Central memory CD8-positive, alpha-beta T cell (primary cell): Measurements from ENCODE around the gene LPP.

ENCODE experiments used
- ATAC-seq: fragments of 150-1000 bp; cut with Tn5 transposase; replicated peaks from 2 replicates; pipeline ENCODE4 v1.10.0; 2022; ENCODE audit warnings: mild to moderate bottlenecking, moderate FRiP score, moderate number of reproducible peaks; ENCODE audit not compliant: poor library complexity, severe bottlenecking; ENCODE audit errors: extremely low read depth
- DNase-seq, 2 donors: peaks; one replicate each; pipeline ENCODE4 v3.0.0; 2021; ENCODE audit warnings: low spot score in 2 of 2
- H3K27ac Mint-ChIP-seq: one replicate; pipeline ENCODE4 v1.8.0; 2022; ENCODE audit warnings: low read depth, mild to moderate bottlenecking, moderate library complexity, mixed read lengths
- H3K27me3 Mint-ChIP-seq: one replicate; pipeline ENCODE4 v1.8.0; 2022; ENCODE audit warnings: mixed read lengths
- H3K36me3 Mint-ChIP-seq: one replicate; pipeline ENCODE4 v1.8.0; 2022; ENCODE audit warnings: mild to moderate bottlenecking, moderate library complexity, mixed read lengths; ENCODE audit not compliant: insufficient read depth
- H3K4me1 Mint-ChIP-seq: one replicate; pipeline ENCODE4 v1.8.0; 2022; ENCODE audit warnings: mixed read lengths
- H3K4me3 Mint-ChIP-seq: one replicate; pipeline ENCODE4 v1.8.0; 2022; ENCODE audit warnings: mild to moderate bottlenecking, moderate library complexity, mixed read lengths
- H3K9me3 Mint-ChIP-seq: one replicate; pipeline ENCODE4 v1.8.0; 2022; ENCODE audit warnings: mixed read lengths

Gene LPP

GRCh38 chr3:188303286-188303799 is 149.4 kb downstream of the LPP start:
- H3K27me3 Mint-ChIP-seq = no peaks in the 10 kb centered on the region
- DNase-seq = no peak
- no peaks in the 10 kb centered on the region for H3K9me3 Mint-ChIP-seq
- H3K4me3 Mint-ChIP-seq = no peak overlapping the region
- ATAC-seq = no peak
- no peak overlapping the region for H3K27ac Mint-ChIP-seq
- H3K4me1 Mint-ChIP-seq = peaks cover 27% of the 10 kb centered on the region
- H3K36me3 Mint-ChIP-seq = peaks cover 3% of the 10 kb centered on the region

GRCh38 chr3:188303823-188304222 is 149.9 kb downstream of the LPP start:
- no peaks in the 10 kb centered on the region for H3K27me3 Mint-ChIP-seq
- no peak overlapping the region for H3K27ac Mint-ChIP-seq
- no peak for DNase-seq
- no peaks in the 10 kb centered on the region for H3K9me3 Mint-ChIP-seq
- H3K4me1 Mint-ChIP-seq = peaks cover 22% of the 10 kb centered on the region
- peaks cover 3% of the 10 kb centered on the region for H3K36me3 Mint-ChIP-seq
- ATAC-seq = no peak
- no peak overlapping the region for H3K4me3 Mint-ChIP-seq

GRCh38 chr3:188304501-188304900 is 150.5 kb downstream of the LPP start:
- H3K9me3 Mint-ChIP-seq = no peaks in the 10 kb centered on the region
- no peak overlapping the region for H3K27ac Mint-ChIP-seq
- H3K27me3 Mint-ChIP-seq = no peaks in the 10 kb centered on the region
- H3K36me3 Mint-ChIP-seq = peaks cover 3% of the 10 kb centered on the region
- H3K4me3 Mint-ChIP-seq = no peak overlapping the region
- DNase-seq (no peak), ATAC-seq (no peak)
- peaks cover 21% of the 10 kb centered on the region for H3K4me1 Mint-ChIP-seq

GRCh38 chr3:188305220-188305619 is 151.3 kb downstream of the LPP start:
- Mint-ChIP-seq H3K27ac (no peak overlapping the region), H3K4me3 (no peak overlapping the region), H3K4me1 (peaks cover 26% of the 10 kb centered on the region), H3K36me3 (peaks cover 4% of the 10 kb centered on the region), H3K9me3 (no peaks in the 10 kb centered on the region), H3K27me3 (no peaks in the 10 kb centered on the region)
- ATAC-seq (no peak), DNase-seq (no peak)

- peaks cover 26% of the 10 kb centered on the region for H3K4me1 Mint-ChIP-seq
- no peaks in the 10 kb centered on the region for H3K9me3 Mint-ChIP-seq
- no peak overlapping the region for H3K4me3 Mint-ChIP-seq
- no peaks in the 10 kb centered on the region for H3K27me3 Mint-ChIP-seq
- ATAC-seq = no peak
- no peak for DNase-seq
- peaks cover 5% of the 10 kb centered on the region for H3K36me3 Mint-ChIP-seq
- no peak overlapping the region for H3K27ac Mint-ChIP-seq
Measured at GRCh38 chr3:188306435-188307005, 152.6 kb downstream of the LPP start.

- DNase-seq (no peak), ATAC-seq (no peak)
- Mint-ChIP-seq H3K27ac (peak overlapping the region; percentile 77), H3K27me3 (no peaks in the 10 kb centered on the region), H3K4me3 (peak overlapping the region; percentile 36), H3K36me3 (peaks cover 4% of the 10 kb centered on the region), H3K4me1 (peaks cover 19% of the 10 kb centered on the region), H3K9me3 (no peaks in the 10 kb centered on the region)
Measured at GRCh38 chr3:188309437-188310269, 155.7 kb downstream of the LPP start.

GRCh38 chr3:188310270-188310710 is 156.3 kb downstream of the LPP start:
- DNase-seq (no peak), ATAC-seq (no peak)
- H3K4me3 Mint-ChIP-seq = peak overlapping the region; percentile 36
- peak overlapping the region; percentile 77 for H3K27ac Mint-ChIP-seq
- H3K27me3 Mint-ChIP-seq = no peaks in the 10 kb centered on the region
- peaks cover 19% of the 10 kb centered on the region for H3K4me1 Mint-ChIP-seq
- H3K9me3 Mint-ChIP-seq = no peaks in the 10 kb centered on the region
- H3K36me3 Mint-ChIP-seq = peaks cover 4% of the 10 kb centered on the region

GRCh38 chr3:188315553-188315952 is 161.6 kb downstream of the LPP start:
- Mint-ChIP-seq H3K9me3 (no peaks in the 10 kb centered on the region), H3K4me1 (peaks cover 17% of the 10 kb centered on the region), H3K27me3 (no peaks in the 10 kb centered on the region), H3K36me3 (peaks cover 5% of the 10 kb centered on the region), H3K4me3 (no peak overlapping the region), H3K27ac (no peak overlapping the region)
- DNase-seq (no peak), ATAC-seq (no peak)

GRCh38 chr3:188316021-188316722 is 162.2 kb downstream of the LPP start:
- Mint-ChIP-seq H3K9me3 (no peaks in the 10 kb centered on the region), H3K27me3 (no peaks in the 10 kb centered on the region), H3K4me1 (peaks cover 18% of the 10 kb centered on the region), H3K27ac (no peak overlapping the region), H3K4me3 (no peak overlapping the region), H3K36me3 (peaks cover 5% of the 10 kb centered on the region)
- no peak for ATAC-seq
- no peak for DNase-seq

- Mint-ChIP-seq H3K4me1 (peaks cover 18% of the 10 kb centered on the region), H3K27ac (no peak overlapping the region), H3K36me3 (peaks cover 5% of the 10 kb centered on the region), H3K4me3 (no peak overlapping the region), H3K9me3 (no peaks in the 10 kb centered on the region), H3K27me3 (no peaks in the 10 kb centered on the region)
- no peak for DNase-seq
- ATAC-seq = no peak
Measured at GRCh38 chr3:188316723-188317070, 162.7 kb downstream of the LPP start.

- DNase-seq = no peak
- Mint-ChIP-seq H3K27ac (no peak overlapping the region), H3K27me3 (no peaks in the 10 kb centered on the region), H3K9me3 (peaks cover 5% of the 10 kb centered on the region), H3K36me3 (peaks cover 3% of the 10 kb centered on the region), H3K4me3 (no peak overlapping the region), H3K4me1 (peaks cover 46% of the 10 kb centered on the region)
- no peak for ATAC-seq
Measured at GRCh38 chr3:188319569-188319968, 165.6 kb downstream of the LPP start.

GRCh38 chr3:188320757-188321156 is 166.8 kb downstream of the LPP start:
- H3K27me3 Mint-ChIP-seq = no peaks in the 10 kb centered on the region
- no peak overlapping the region for H3K4me3 Mint-ChIP-seq
- ATAC-seq = no peak
- DNase-seq = no peak
- peaks cover 6% of the 10 kb centered on the region for H3K9me3 Mint-ChIP-seq
- H3K36me3 Mint-ChIP-seq = peaks cover 3% of the 10 kb centered on the region
- no peak overlapping the region for H3K27ac Mint-ChIP-seq
- H3K4me1 Mint-ChIP-seq = peaks cover 55% of the 10 kb centered on the region
